ENCODE measurements around the gene GEMIN7. TPM values are rescaled to one million over a fixed set of nuclear protein-coding genes. Genes with fewer than 3 reads are reported as not detected.

GEMIN7 gene
- total and polyA plus RNA-seq, 2 of the 13 experiments (the other 11 are each of a cell fraction or from before 2014, with no cell fraction given): 24.1 to 30.6 TPM

DNA sequence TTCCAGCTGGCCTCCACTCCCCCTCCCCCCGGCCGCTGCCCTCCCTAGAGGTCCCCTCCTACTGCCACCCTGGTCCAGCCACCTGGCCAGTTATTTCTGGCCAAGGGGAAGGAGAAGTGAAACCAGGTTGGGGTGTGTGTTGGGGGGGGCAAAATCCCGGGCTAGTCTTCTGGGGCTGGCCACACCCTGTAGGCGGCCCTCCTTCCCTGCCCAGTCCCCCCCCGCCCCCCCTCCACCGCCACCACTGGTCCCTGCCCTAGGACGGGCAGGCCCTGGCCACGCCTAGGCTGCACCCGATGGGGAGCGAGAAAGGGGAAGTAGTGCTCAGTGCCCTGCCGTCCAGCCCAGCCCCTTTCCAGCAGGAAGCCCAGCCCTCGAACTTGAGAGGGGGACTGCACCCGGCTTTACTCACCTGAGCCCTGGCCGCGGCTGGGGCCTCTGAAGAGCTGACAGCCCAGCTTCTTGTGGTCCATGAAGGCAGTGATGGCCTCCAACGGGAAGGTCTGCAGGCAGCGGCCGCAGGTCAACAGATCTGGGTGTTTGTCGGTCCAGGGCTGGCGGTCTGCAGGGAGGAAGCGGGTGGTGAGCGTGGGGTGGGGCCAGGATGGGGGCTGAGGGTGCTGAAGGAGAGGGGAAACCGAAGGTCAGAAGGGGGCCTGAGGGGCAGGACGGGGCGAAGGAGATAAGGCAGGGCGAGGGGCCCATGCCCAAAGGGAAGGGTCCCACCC, 3.6 kb upstream of the GEMIN7 start (continued):
- TF ChIP-seq, protein P1, sequence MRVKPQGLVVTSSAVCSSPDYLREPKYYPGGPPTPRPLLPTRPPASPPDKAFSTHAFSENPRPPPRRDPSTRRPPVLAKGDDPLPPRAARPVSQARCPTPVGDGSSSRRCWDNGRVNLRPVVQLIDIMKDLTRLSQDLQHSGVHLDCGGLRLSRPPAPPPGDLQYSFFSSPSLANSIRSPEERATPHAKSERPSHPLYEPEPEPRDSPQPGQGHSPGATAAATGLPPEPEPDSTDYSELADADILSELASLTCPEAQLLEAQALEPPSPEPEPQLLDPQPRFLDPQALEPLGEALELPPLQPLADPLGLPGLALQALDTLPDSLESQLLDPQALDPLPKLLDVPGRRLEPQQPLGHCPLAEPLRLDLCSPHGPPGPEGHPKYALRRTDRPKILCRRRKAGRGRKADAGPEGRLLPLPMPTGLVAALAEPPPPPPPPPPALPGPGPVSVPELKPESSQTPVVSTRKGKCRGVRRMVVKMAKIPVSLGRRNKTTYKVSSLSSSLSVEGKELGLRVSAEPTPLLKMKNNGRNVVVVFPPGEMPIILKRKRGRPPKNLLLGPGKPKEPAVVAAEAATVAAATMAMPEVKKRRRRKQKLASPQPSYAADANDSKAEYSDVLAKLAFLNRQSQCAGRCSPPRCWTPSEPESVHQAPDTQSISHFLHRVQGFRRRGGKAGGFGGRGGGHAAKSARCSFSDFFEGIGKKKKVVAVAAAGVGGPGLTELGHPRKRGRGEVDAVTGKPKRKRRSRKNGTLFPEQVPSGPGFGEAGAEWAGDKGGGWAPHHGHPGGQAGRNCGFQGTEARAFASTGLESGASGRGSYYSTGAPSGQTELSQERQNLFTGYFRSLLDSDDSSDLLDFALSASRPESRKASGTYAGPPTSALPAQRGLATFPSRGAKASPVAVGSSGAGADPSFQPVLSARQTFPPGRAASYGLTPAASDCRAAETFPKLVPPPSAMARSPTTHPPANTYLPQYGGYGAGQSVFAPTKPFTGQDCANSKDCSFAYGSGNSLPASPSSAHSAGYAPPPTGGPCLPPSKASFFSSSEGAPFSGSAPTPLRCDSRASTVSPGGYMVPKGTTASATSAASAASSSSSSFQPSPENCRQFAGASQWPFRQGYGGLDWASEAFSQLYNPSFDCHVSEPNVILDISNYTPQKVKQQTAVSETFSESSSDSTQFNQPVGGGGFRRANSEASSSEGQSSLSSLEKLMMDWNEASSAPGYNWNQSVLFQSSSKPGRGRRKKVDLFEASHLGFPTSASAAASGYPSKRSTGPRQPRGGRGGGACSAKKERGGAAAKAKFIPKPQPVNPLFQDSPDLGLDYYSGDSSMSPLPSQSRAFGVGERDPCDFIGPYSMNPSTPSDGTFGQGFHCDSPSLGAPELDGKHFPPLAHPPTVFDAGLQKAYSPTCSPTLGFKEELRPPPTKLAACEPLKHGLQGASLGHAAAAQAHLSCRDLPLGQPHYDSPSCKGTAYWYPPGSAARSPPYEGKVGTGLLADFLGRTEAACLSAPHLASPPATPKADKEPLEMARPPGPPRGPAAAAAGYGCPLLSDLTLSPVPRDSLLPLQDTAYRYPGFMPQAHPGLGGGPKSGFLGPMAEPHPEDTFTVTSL (CRISPR knock-in tag; IDR thresholded peaks at IDR 0.05; ENCODE audit: borderline replicate concordance): no peak
- TF ChIP-seq, protein P2, sequence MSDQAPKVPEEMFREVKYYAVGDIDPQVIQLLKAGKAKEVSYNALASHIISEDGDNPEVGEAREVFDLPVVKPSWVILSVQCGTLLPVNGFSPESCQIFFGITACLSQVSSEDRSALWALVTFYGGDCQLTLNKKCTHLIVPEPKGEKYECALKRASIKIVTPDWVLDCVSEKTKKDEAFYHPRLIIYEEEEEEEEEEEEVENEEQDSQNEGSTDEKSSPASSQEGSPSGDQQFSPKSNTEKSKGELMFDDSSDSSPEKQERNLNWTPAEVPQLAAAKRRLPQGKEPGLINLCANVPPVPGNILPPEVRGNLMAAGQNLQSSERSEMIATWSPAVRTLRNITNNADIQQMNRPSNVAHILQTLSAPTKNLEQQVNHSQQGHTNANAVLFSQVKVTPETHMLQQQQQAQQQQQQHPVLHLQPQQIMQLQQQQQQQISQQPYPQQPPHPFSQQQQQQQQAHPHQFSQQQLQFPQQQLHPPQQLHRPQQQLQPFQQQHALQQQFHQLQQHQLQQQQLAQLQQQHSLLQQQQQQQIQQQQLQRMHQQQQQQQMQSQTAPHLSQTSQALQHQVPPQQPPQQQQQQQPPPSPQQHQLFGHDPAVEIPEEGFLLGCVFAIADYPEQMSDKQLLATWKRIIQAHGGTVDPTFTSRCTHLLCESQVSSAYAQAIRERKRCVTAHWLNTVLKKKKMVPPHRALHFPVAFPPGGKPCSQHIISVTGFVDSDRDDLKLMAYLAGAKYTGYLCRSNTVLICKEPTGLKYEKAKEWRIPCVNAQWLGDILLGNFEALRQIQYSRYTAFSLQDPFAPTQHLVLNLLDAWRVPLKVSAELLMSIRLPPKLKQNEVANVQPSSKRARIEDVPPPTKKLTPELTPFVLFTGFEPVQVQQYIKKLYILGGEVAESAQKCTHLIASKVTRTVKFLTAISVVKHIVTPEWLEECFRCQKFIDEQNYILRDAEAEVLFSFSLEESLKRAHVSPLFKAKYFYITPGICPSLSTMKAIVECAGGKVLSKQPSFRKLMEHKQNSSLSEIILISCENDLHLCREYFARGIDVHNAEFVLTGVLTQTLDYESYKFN (CRISPR knock-in tag; conservative IDR thresholded peaks at IDR 0.05): no peak
- TF ChIP-seq, protein P3, sequence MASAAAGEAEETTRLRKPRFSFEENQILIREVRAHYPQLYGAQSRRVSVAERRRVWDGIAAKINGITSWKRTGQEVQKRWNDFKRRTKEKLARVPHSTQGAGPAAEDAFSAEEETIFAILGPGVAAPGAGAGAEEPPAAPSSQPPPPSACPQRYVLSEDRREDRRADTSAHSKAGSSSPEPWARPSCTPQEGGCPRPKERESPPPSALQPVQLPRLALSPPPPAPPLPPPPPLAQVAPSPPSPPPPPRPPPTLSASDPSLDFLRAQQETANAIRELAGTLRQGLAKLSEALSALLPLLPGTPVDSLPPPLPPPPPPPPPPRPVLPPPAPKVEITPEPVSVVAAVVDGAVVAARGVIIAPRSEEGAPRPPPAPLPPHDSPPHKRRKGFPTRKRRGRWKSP (CRISPR knock-in tag; IDR thresholded peaks at IDR 0.05): no peak
- no peak for TF ChIP-seq SUZ12 (IDR thresholded peaks at IDR 0.05; ENCODE audit: low read depth, low read length)
- TF ChIP-seq, protein P4, sequence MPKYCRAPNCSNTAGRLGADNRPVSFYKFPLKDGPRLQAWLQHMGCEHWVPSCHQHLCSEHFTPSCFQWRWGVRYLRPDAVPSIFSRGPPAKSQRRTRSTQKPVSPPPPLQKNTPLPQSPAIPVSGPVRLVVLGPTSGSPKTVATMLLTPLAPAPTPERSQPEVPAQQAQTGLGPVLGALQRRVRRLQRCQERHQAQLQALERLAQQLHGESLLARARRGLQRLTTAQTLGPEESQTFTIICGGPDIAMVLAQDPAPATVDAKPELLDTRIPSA (CRISPR knock-in tag; IDR thresholded peaks at IDR 0.05; ENCODE audit: borderline replicate concordance): no peak
- TF ChIP-seq, protein P5, sequence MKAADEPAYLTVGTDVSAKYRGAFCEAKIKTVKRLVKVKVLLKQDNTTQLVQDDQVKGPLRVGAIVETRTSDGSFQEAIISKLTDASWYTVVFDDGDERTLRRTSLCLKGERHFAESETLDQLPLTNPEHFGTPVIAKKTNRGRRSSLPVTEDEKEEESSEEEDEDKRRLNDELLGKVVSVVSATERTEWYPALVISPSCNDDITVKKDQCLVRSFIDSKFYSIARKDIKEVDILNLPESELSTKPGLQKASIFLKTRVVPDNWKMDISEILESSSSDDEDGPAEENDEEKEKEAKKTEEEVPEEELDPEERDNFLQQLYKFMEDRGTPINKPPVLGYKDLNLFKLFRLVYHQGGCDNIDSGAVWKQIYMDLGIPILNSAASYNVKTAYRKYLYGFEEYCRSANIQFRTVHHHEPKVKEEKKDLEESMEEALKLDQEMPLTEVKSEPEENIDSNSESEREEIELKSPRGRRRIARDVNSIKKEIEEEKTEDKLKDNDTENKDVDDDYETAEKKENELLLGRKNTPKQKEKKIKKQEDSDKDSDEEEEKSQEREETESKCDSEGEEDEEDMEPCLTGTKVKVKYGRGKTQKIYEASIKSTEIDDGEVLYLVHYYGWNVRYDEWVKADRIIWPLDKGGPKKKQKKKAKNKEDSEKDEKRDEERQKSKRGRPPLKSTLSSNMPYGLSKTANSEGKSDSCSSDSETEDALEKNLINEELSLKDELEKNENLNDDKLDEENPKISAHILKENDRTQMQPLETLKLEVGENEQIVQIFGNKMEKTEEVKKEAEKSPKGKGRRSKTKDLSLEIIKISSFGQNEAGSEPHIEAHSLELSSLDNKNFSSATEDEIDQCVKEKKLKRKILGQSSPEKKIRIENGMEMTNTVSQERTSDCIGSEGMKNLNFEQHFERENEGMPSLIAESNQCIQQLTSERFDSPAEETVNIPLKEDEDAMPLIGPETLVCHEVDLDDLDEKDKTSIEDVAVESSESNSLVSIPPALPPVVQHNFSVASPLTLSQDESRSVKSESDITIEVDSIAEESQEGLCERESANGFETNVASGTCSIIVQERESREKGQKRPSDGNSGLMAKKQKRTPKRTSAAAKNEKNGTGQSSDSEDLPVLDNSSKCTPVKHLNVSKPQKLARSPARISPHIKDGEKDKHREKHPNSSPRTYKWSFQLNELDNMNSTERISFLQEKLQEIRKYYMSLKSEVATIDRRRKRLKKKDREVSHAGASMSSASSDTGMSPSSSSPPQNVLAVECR (CRISPR knock-in tag; IDR thresholded peaks at IDR 0.05; ENCODE audit: borderline replicate concordance): no peak
- TF ChIP-seq SALL2 (CRISPR knock-in tag; IDR thresholded peaks at IDR 0.05): no peak
- TF ChIP-seq ZFP82 (CRISPR knock-in tag; IDR thresholded peaks at IDR 0.05; ENCODE audit: borderline replicate concordance): no peak
- 0 out of 2 replicates have a peak, but pooled peaks have one; percentile 38 for TF ChIP-seq PCBP1 (IDR thresholded peaks at IDR 0.05; ENCODE audit: borderline replicate concordance, low read depth, low read length)
- TF ChIP-seq SRY (CRISPR knock-in tag; IDR thresholded peaks at IDR 0.05): no peak
- TF ChIP-seq SP1 (IDR thresholded peaks at IDR 0.05): no peak
- TF ChIP-seq SP1 (CRISPR knock-in tag; IDR thresholded peaks at IDR 0.05): no peak
- TF ChIP-seq ZNF772 (CRISPR knock-in tag; IDR thresholded peaks at IDR 0.05): no peak
